GM18517 (cell line): ENCODE measurements around the gene TMEM209.
A peak's percentile ranks its signal among the peaks of the same experiment; 100 is the strongest.
"Not testable (repeated sequence)": the region's sequence is repeated elsewhere in the genome, so short reads cannot be mapped to it uniquely, and the experiment has no call there.

Source experiments
- ATAC-seq: cut with Tn5 transposase; IDR thresholded peaks from one replicate; pipeline ENCODE4 v1.9.1; 2021; ENCODE audit warnings: mild to moderate bottlenecking, moderate library complexity; ENCODE audit not compliant: unreplicated experiment

Gene TMEM209

GRCh38 chr7:130205084-130205947 lies at the start of gene TMEM209:
Gene TMEM209, minus strand, starts transcription at chr7:130205406. Its CDS starts 31 bp downstream, at chr7:130205375.
- ATAC-seq: peak; percentile 96

- ATAC-seq: no peak
Observed at GRCh38 chr7:130254555-130254954, 49.3 kb upstream of the TMEM209 start.

DNA sequence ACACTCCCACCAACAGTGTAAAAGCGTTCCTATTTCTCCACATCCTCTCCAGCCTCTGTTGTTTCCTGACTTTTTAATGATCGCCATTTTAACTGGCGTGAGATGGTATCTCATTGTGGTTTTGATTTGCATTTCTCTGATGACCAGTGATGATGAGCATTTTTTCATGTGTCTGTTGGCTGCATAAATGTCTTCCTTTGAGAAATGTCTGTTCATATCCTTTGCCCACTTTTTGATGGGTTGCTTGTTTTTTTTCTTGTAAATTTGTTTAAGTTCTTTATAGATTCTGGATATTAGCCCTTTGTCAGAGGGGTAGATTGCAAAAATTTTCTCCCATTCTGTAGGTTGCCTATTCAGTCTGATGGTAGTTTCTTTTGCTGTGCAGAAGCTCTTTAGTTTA lies 44.4 kb upstream of the TMEM209 start:
- ATAC-seq: not testable (repeated sequence)

- ATAC-seq: not testable (repeated sequence)
Observed at GRCh38 chr7:130248842-130249241, 43.6 kb upstream of the TMEM209 start.

DNA sequence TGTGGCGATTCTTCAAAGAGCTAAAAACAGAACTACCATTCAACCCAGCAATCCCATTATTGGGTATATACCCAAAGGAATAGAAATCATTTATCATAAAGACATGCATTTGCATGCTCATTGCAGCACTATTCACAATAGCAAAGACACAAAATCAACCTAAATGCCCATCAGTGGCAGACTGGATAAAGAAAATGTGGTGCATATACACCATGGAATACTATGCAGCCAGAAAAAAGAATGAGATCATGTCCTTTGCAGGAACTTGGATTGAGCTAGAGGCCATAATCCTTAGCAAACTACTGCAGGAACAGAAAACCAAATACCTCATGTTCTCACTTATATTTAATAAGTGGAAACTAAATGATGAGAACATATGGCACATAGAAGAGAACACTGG lies 41.3 kb upstream of the TMEM209 start:
- ATAC-seq: not testable (repeated sequence)

DNA sequence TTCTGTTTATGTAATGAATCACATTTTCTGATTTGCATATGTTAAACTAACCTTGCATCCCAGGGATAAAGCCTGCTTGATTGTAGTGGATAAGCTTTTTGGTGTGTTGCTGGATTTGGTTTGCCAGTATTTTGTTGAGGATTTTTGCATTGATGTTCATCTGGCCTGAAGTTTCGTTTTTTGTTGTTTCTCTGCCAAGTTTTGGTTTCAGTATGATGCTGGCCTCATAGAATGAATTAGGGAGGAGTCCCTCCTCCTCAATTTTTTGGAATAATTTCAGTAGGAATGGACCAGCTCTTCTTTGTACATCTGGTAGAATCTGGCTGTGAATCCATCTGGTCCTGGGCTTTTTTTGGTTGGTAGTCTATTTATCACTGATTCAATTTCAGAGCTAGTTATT lies 38.3 kb upstream of the TMEM209 start:
- ATAC-seq: not testable (repeated sequence)

GRCh38 chr7:130242198-130243014 lies 37.2 kb upstream of the TMEM209 start:
- peak; percentile 49 for ATAC-seq

DNA sequence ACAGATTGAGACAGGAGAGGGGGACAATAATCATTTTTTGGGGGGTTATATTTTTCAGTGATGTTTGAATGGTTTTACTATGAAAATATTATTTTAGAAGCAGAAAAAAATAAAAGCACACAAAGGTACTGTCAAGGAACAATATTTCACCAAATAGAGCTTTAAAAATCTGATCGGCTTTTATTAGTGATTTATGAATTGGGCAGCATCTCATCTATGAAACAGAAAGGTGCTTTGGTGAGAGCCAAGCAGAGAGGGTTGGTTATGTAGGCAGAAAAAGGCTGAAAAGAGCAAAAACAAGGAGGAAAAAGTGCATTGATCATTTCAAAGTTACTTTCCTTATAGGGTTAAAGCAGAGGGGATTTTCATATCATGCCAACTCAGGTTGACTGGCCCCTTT lies 35.0 kb upstream of the TMEM209 start:
- ATAC-seq: no peak

DNA sequence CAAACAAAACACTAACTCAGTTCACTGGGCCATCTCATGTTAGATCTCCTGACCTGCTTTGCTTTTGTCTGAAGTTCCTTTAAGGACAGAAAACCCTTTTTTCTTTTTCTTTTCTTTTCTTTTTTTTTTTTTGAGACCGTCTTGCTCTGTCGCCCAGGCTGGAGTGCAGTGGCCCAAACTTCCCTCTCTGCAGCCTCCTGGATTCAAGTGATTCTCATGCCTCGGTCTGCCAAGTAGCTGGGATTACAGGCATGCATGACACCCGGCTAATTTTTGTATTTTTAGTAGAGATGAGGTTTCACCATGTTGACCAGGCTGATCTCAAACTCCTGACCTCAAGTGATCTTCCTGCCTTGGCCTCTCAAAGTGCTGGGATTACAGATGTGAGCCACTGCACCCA lies 31.2 kb upstream of the TMEM209 start:
- ATAC-seq: not testable (repeated sequence)

- ATAC-seq: no peak
Observed at GRCh38 chr7:130234078-130234477, 28.9 kb upstream of the TMEM209 start.

DNA sequence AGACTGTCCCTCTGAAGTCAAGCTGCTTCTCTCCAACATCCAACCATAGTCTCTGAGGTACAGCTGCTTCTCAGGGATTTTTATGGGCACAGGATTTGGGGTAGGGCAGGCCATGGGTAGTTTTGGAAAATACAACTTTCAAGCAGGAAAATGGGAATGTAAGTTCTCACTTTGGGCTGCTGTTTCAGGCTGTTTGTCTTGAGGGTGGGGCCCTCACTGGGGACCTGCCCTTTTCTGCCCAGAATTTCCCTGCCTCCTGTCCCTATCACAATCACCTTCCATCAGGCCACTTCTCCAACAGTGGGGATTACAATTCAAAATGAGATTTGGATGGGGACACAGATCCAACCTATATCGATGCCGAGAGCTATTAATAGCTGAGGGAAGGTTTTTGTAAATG lies 27.0 kb upstream of the TMEM209 start:
- no peak for ATAC-seq

DNA sequence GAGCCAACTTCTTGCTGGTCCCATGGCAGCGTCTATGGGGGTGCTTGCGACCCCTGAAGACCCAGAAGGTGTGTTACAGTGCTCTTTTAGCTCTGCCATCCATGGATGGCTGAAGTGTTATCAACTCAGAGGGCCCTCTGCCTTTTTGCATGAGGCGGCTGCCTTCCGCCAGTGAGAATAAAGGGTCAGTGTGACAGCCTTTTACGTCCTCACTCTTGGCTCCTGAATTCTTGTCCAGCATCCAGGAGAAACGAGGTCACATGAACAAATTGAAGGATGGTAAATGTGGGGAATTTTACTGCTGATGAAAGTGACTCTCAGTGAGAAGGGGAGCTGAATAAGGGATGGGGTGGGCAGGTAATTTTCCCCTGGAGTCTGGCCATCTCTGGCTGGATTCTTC lies 26.6 kb upstream of the TMEM209 start:
- ATAC-seq: no peak

DNA sequence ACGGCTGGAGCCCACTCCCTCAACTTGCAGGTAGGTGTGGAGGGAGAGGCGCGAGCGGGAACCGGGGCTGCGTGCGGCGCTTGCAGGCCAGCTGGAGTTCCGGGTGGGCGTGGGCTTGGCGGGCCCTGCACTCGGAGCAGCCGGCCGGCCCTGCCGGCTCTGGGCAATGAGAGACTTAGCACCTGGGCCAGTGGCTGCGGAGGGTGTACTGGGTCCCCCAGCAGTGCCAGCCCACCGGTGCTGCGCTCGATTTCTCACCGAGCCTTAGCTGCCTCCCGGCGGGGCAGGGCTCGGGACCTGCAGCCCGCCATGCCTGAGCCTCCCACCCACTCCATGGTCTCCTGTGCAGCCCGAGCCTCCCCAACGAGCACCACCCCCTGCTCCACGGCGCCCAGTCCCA lies 24.8 kb upstream of the TMEM209 start:
- ATAC-seq: not testable (repeated sequence)

GRCh38 chr7:130228840-130229502 lies 23.8 kb upstream of the TMEM209 start:
- no peak for ATAC-seq

DNA sequence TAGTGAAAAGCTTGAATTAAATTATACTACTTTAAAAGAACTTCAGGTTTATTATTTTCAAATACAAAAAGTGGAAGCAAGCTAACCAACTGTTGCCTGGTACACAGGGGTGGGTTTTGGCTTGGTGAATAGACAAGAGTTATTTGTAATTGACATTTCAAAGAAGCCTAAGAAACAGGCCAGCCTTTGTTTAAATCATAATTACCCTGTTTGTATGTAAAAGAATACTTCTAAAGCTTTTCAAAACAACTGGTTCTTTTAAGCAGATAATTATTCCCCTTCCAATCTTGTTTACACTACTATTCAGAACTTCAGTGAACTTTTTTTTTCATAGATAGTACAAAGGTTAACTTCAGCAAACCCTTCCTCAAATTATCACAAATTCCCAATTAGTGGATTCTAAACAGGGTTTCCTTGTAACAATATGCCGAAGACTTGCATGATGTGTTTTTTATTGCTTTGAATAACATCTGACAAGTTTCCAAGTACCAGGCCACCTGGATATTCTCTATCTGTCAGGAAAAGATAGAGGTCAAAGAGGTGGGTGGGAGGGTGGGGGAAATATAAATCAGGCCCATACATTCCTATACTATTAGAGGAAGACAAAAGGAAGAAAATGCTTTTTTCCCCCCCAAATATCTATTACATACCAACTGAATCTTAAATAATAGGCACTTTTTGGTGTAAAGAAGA lies 22.8 kb upstream of the TMEM209 start:
- no peak for ATAC-seq

GRCh38 chr7:130226333-130226732 lies 21.1 kb upstream of the TMEM209 start:
- no peak for ATAC-seq

DNA sequence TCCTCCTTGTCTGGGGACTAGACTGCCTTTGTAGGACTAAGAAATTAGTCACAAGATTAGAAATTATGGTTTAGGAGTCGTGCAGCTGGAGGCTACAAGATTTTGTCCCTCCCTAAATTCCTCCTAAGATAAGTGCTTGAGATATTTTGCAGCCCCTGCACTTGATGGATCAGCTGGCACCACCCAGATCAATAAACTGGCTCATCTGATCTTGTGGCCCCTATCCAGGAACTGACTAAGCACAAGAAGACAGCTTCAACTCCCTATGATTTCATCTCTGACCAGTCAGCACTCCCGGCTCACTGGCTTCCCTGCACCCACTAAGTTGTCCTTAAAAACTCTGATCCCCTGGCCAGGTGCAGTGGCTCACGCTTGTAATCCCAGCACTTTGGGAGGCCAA lies 19.7 kb upstream of the TMEM209 start:
- not testable (repeated sequence) for ATAC-seq

DNA sequence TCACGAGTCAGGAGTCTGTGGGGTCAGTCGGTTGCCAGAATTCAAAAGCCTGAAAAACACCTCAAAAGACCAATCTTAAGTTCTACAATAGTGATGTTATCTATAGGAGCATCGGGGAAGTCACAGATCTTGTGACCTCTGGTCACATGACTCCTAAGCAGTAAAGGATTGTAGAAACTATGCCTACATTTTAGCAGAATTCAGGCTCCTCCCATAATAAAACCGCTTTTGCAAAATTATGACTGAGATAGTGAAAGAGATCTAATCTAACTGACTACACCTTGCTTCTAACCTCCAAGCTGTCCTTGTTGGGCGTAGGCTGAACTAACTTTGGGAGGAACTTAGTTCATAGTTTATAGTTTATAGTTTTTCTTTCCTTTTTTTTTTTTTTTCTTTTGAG lies 19.0 kb upstream of the TMEM209 start:
- no peak for ATAC-seq

- ATAC-seq: no peak
Observed at GRCh38 chr7:130223646-130224045, 18.4 kb upstream of the TMEM209 start.

GRCh38 chr7:130221746-130222145 lies 16.5 kb upstream of the TMEM209 start:
- no peak for ATAC-seq

DNA sequence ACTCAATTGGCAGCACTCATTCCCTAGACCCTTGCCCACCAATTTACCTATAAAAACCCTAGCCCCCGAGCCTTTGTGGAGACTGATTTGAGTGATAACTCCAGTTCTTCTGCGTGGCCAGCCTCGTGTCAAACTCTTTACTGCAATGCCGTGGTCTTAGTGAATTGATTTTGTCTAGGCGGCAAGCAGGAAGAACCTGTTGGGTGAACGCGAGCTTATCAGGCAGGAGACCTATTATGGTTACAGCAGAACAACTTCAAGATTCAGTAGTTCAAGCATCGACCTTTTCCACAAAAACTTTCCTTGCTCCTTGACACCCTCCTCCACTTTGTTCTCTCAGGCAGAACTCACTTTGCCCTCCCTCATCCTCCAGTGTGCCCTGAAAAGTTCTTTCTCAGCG lies 14.7 kb upstream of the TMEM209 start:
- ATAC-seq: no peak
